Measurements from ENCODE around the gene HOXC9.

Gene HOXC9

GRCh38 chr12:53964315-53964713 lies 35.6 kb upstream of the HOXC9 start:
- DNase-seq (ENCODE audit: insufficient read length, low spot score) (no peak), FAIRE-seq (no peak)
- TF ChIP-seq CTCF (IDR thresholded peaks at IDR 0.05; ENCODE audit: insufficient read depth, missing control alignments): no peak

DNA sequence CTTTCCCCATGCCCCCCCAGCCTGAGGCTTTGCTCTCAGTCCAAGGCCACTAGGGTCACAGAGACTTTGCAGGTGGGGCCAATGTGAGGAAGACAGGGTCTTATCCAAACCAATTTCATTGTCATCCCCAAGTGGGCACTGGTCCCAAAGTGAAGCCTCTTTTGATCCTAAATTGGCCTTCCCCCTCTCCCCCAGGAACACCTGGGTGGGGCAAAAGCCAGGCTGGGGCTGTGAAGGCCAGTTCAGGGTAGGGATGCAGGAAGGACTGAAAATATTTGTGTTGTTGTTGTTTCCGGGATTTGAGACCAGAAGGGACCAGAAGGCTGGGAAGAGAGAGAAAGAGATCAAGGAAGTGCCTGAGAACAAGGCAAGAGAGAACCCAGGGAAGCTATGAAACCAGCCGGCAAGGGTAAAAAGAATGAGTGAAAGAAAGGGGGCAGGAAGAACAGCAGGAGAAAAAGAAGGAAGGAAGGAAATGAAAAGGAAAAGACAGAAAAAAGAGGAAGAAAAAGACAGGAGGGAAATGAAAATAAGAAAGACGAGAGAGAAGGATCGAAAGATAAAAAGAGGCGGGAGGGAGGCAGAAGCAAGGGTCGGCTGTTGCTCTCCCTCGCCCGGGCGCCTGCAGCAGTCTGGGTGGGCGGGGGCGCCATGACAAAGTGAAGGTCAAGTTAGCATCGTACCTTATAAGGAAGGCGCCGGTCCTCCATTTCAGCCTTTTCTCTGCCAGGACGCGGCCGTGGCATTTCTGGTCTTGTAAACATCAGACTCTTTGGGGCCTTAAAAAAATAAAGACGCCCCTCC lies 34.5 kb upstream of the HOXC9 start:
- TF ChIP-seq CTCF (IDR thresholded peaks at IDR 0.05; ENCODE audit: insufficient read depth, missing control alignments): no peak
- FAIRE-seq (no peak), DNase-seq (ENCODE audit: insufficient read length, low spot score) (no peak)

DNA sequence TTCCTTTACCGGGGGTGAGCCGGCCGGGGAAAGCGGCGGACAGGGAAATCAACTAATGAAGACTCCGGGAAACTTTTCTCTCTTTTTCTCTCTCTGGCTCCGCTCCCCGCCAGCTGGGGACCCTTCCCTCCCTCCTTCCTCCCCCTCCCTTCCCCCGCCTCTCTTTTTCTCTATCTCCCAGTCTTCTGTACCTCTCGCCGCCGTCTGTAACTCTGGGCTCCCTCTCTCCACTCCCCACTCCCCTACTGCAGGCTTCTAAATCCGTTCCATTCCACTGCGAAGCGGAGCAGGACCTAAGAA lies 33.9 kb upstream of the HOXC9 start:
- DNase-seq (ENCODE audit: insufficient read length, low spot score) (no peak), FAIRE-seq (no peak)
- TF ChIP-seq CTCF (IDR thresholded peaks at IDR 0.05; ENCODE audit: insufficient read depth, missing control alignments): no peak

- no peak for FAIRE-seq
- no peak for TF ChIP-seq CTCF (IDR thresholded peaks at IDR 0.05; ENCODE audit: insufficient read depth, missing control alignments)
- DNase-seq (ENCODE audit: insufficient read length, low spot score): no peak
Observed at GRCh38 chr12:53966385-53967133, 33.4 kb upstream of the HOXC9 start.

- DNase-seq (ENCODE audit: insufficient read length, low spot score) (no peak), FAIRE-seq (no peak)
- TF ChIP-seq CTCF (IDR thresholded peaks at IDR 0.05; ENCODE audit: insufficient read depth, missing control alignments): no peak
Observed at GRCh38 chr12:53967421-53967925, 32.5 kb upstream of the HOXC9 start.

- no peak for FAIRE-seq
- no peak for DNase-seq (ENCODE audit: insufficient read length, low spot score)
- TF ChIP-seq CTCF (IDR thresholded peaks at IDR 0.05; ENCODE audit: insufficient read depth, missing control alignments): no peak
Observed at GRCh38 chr12:53968214-53969127, 31.5 kb upstream of the HOXC9 start.

Data from D721Med (cell line).